ENCODE measurements around the gene KRTAP10-8. TPM values are rescaled to one million over a fixed set of nuclear protein-coding genes. Genes with fewer than 3 reads are reported as not detected.
"Not testable (repeated sequence)": the region's sequence is repeated elsewhere in the genome, so short reads cannot be mapped to it uniquely, and the experiment has no call there.

KRTAP10-8 gene
- total RNA-seq, 2 donors from 2014 or later, result not detected

DNA sequence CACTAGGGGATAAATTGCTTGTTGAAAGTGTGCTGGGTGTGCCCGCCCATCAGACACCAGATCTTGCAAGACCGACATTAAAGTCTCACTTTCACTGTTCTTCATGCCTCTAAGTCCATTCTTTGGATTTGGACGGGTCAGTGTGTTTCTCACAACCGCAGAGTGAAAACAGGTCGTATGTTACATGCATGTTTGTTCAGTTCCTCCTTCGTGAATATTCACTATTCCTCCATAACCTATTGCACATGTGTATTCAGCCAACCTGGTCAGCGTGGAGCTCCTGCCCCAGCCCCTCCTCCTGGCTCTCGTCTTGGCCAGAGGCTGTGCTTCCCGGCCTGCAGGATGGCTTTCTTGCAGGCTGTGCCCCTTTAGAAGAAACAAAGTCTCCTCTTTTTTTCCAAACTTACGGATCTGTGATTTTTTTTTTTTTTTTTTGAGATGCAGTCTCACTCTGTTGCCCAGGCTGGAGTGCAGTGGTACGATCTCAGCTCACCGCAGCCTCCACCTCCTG is 17.4 kb upstream of the KRTAP10-8 start:
- Histone ChIP-seq H3K4me1 (replicated peaks) (no peaks in the 10 kb centered on the region), H3K9me3 (no peaks in the 10 kb centered on the region), H3K36me3 (no peaks in the 10 kb centered on the region), H3K4me3 (no peak overlapping the region), H3K27ac (no peak overlapping the region), H3K27me3 (replicated peaks; ENCODE audit: insufficient read depth) (peaks cover 2% of the 10 kb centered on the region)
- no peak for TF ChIP-seq POLR2AphosphoS5 (IDR thresholded peaks at IDR 0.05)
- no peak for DNase-seq (ENCODE audit: low spot score)
- intact Hi-C loops (cut with DNase I), result no loop called here
- 76% methylated on average over 12 of the region's 12 CpGs for WGBS

- 73% methylated on average over 6 of the region's 6 CpGs for WGBS
- Histone ChIP-seq H3K36me3 (no peaks in the 10 kb centered on the region), H3K4me1 (replicated peaks) (no peaks in the 10 kb centered on the region), H3K4me3 (no peak overlapping the region), H3K27ac (no peak overlapping the region), H3K27me3 (replicated peaks; ENCODE audit: insufficient read depth) (peaks cover 2% of the 10 kb centered on the region), H3K9me3 (no peaks in the 10 kb centered on the region)
- DNase-seq (ENCODE audit: low spot score), result no peak
- intact Hi-C loops (cut with DNase I), result no loop called here
- TF ChIP-seq POLR2AphosphoS5 (IDR thresholded peaks at IDR 0.05), result no peak
- TF ChIP-seq POLR2A (IDR thresholded peaks at IDR 0.05), result no peak
- TF ChIP-seq, protein P1, sequence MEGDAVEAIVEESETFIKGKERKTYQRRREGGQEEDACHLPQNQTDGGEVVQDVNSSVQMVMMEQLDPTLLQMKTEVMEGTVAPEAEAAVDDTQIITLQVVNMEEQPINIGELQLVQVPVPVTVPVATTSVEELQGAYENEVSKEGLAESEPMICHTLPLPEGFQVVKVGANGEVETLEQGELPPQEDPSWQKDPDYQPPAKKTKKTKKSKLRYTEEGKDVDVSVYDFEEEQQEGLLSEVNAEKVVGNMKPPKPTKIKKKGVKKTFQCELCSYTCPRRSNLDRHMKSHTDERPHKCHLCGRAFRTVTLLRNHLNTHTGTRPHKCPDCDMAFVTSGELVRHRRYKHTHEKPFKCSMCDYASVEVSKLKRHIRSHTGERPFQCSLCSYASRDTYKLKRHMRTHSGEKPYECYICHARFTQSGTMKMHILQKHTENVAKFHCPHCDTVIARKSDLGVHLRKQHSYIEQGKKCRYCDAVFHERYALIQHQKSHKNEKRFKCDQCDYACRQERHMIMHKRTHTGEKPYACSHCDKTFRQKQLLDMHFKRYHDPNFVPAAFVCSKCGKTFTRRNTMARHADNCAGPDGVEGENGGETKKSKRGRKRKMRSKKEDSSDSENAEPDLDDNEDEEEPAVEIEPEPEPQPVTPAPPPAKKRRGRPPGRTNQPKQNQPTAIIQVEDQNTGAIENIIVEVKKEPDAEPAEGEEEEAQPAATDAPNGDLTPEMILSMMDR (IDR thresholded peaks at IDR 0.05), result no peak
These were observed 16.4 kb upstream of the KRTAP10-8 start for GRCh38 chr21:44595524-44595923.

DNA sequence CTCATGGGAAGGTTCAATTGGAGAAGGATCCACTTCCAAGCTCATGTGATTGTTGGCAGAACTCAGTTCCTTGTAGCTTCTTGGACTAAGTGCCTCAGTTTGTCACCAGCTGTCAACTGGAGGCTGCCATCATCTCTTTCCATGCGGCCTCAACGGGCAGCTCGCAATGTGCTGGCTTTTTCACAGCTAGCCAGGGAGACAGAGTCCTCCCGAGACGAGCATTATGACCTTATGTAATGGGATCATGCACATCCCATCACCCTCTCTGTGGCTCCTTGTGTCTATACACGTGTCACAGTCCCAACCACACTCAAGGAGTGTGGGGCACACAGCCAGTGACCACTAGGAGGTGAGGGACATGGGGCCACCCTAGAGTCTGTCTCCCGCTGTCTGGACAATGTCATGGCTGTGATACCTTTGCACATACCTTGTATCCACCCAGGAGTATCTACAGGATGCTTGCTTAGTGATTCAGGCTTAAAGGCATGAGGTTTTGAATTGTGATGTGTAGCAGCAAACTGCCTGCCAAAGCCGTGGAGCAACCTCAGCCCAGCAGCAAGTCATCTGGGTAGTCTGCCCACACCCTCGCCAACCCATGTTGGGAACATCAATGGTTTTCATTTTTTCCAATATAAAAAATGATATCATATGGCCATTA is 15.7 kb upstream of the KRTAP10-8 start:
- DNase-seq (ENCODE audit: low spot score), result no peak
- Histone ChIP-seq H3K27ac (no peak overlapping the region), H3K36me3 (no peaks in the 10 kb centered on the region), H3K4me1 (replicated peaks) (no peaks in the 10 kb centered on the region), H3K27me3 (replicated peaks; ENCODE audit: insufficient read depth) (peaks cover 2% of the 10 kb centered on the region), H3K9me3 (no peaks in the 10 kb centered on the region), H3K4me3 (no peak overlapping the region)
- TF ChIP-seq POLR2A (IDR thresholded peaks at IDR 0.05), result no peak
- TF ChIP-seq, protein P1 (IDR thresholded peaks at IDR 0.05), result no peak
- no peak for TF ChIP-seq POLR2AphosphoS5 (IDR thresholded peaks at IDR 0.05)
- intact Hi-C loops (cut with DNase I), result no loop called here
- WGBS, result 63% methylated on average over 9 of the region's 9 CpGs

DNA sequence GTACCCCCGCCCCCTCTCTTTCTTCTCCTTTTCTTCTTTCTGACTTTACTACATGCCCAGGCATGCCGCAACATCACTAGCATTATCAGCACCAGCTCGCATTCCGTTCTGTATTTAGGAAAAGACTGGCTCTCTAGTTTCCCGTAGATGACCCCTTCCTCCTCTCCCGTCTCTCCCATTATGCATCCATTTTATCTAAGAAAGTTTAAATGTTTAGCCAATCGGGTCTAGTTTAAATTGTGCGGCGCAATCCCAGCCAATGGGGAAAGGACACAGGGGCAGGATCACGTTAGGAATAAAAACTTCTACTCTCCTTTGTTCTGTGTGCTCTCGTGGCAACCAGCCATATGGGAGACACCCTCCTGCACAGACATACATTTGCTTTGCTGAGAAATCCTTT is 13.8 kb upstream of the KRTAP10-8 start:
- 69% methylated on average over 11 of the region's 11 CpGs for WGBS
- Histone ChIP-seq H3K36me3 (no peaks in the 10 kb centered on the region), H3K4me3 (no peak overlapping the region), H3K27ac (no peak overlapping the region), H3K4me1 (replicated peaks) (no peaks in the 10 kb centered on the region), H3K9me3 (no peaks in the 10 kb centered on the region), H3K27me3 (replicated peaks; ENCODE audit: insufficient read depth) (peaks cover 2% of the 10 kb centered on the region)
- DNase-seq (ENCODE audit: low spot score), result no peak
- TF ChIP-seq POLR2AphosphoS5 (IDR thresholded peaks at IDR 0.05) (no peak), POLR2A (IDR thresholded peaks at IDR 0.05) (no peak)
- TF ChIP-seq, protein P1 (IDR thresholded peaks at IDR 0.05), result no peak
- intact Hi-C loops (cut with DNase I), result no loop called here

DNA sequence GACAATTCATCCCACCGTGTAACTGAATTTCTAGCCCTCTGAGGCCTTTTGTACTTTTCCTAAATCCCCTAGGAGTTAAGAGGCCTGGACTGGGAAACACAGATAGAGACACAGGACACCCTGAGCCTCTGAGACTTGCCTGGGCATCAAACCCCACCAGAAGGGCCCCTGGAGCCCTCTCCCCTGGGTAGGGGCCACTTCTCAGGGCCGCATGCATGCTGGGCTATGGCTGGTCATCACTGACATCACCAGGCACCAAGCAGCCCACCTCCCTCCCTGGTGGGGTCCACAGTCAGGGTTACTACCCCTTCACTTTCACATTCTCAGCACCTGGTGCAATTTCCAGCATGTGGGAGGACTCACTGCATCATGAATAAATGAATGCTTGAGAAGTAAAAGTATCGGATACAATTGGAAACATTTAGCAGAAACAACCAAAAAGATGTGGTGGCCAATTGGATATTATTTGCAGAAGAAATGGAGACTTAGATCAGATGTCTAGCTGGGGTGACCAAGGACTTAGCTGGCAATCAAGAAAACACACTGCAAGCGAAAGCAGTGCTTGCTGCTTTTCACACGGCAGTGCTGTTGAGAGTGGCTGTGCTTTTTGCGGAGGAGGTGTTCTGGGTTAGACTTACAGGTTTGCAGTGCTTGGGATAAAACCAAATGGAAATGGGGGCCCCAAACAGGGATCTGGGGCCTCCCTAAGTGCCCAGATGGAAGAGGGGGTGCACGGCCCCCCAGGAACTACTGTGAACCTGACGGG is 12.4 kb upstream of the KRTAP10-8 start:
- no peak overlapping the region for H3K4me3 ChIP-seq
- H3K27me3 ChIP-seq (replicated peaks; ENCODE audit: insufficient read depth), result peaks cover 3% of the 10 kb centered on the region
- H3K36me3 ChIP-seq, result no peaks in the 10 kb centered on the region
- 93% methylated on average over 8 of the region's 8 CpGs for WGBS
- no peak overlapping the region for H3K27ac ChIP-seq
- H3K9me3 ChIP-seq, result no peaks in the 10 kb centered on the region
- intact Hi-C loops (cut with DNase I), result no loop called here
- no peak for DNase-seq (ENCODE audit: low spot score)
- no peaks in the 10 kb centered on the region for H3K4me1 ChIP-seq (replicated peaks)
- TF ChIP-seq, protein P1 (IDR thresholded peaks at IDR 0.05), result no peak
- no peak for TF ChIP-seq POLR2A (IDR thresholded peaks at IDR 0.05)
- no peak for TF ChIP-seq POLR2AphosphoS5 (IDR thresholded peaks at IDR 0.05)

DNA sequence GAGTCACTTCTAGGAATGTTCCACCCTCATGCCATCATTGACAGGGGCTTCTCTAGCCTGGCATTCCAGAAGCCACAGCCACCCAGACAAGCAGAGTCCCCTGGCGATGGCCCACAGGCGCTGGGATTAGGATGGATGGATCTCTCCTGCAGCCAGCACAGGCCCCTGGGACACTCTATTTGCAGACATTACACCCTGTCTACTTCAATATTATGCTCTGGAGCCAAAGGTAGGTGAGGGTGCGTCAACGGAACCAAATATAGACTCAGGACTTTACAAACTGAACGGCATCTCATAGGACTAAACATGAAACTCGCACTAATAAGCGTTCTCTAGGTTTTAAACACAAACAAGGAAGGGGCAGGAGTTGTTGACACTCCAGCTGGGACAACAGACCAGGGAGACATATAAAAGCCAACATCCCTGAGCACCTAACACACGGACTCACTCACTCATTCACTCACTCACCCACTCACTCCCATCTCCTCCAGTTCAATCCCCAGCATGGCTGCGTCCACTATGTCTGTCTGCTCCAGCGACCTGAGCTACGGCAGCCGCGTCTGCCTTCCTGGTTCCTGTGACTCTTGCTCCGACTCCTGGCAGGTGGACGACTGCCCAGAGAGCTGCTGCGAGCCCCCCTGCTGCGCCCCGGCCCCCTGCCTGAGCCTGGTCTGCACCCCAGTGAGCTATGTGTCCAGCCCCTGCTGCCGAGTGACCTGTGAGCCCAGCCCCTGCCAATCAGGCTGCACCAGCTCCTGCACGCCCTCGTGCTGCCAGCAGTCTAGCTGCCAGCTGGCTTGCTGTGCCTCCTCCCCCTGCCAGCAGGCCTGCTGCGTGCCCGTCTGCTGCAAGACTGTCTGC is 11.5 kb upstream of the KRTAP10-8 start, which contains the start of gene KRTAP10-7:
KRTAP10-7 (plus strand) TSS at position 480 of the 861 bp plus-strand sequence; CDS start at position 505, 25 bp downstream.
- DNase-seq (ENCODE audit: low spot score); H3K4me1 ChIP-seq (replicated peaks); H3K9me3 ChIP-seq; intact Hi-C loops (cut with DNase I); H3K27me3 ChIP-seq (replicated peaks; ENCODE audit: insufficient read depth); H3K4me3 ChIP-seq; H3K36me3 ChIP-seq; H3K27ac ChIP-seq: not testable (repeated sequence)
- WGBS, result 55% methylated on average over 18 of the region's 23 CpGs

DNA sequence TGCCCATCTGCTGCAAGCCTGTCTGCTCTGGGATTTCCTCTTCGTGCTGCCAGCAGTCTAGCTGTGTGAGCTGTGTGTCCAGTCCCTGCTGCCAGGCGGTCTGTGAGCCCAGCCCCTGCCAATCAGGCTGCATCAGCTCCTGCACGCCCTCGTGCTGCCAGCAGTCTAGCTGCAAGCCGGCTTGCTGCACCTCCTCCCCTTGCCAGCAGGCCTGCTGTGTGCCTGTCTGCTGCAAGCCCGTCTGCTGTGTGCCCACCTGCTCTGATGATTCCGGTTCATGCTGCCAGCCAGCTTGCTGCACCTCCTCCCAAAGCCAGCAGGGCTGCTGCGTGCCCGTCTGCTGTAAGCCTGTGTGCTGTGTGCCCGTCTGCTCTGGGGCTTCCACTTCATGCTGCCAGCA is 10.8 kb upstream of the KRTAP10-8 start:
- H3K36me3 ChIP-seq; H3K9me3 ChIP-seq; H3K4me1 ChIP-seq (replicated peaks); H3K4me3 ChIP-seq; H3K27me3 ChIP-seq (replicated peaks; ENCODE audit: insufficient read depth); DNase-seq (ENCODE audit: low spot score); H3K27ac ChIP-seq; intact Hi-C loops (cut with DNase I): not testable (repeated sequence)
- 58% methylated on average over 8 of the region's 10 CpGs for WGBS

All from prostate gland (tissue), 2 donors.